Pulmonary artery endothelial cell (primary cell): Measurements from ENCODE around the gene TBCD. TPM values are rescaled to one million over a fixed set of nuclear protein-coding genes. Genes with fewer than 3 reads are reported as not detected.

Experiments
- DNase-seq: peaks from one replicate; pipeline ENCODE4 v3.0.0-alpha.2; 2011; ENCODE audit warnings: low read depth, low spot score
- total RNA-seq: library from RNA; depleted of rRNA; stranded (reverse); fragments of >200 nt; gene quantifications from 2 replicates; pipeline ENCODE4 v1.2.3, GENCODE V29; 2014

Gene TBCD
- total RNA-seq, 1 donor from 2014 or later: 77.0 TPM

GRCh38 chr17:82868715-82869131 lies 116.9 kb downstream of the TBCD start:
- no peak for DNase-seq

GRCh38 chr17:82869536-82869935 lies 117.7 kb downstream of the TBCD start:
- DNase-seq: no peak

DNA sequence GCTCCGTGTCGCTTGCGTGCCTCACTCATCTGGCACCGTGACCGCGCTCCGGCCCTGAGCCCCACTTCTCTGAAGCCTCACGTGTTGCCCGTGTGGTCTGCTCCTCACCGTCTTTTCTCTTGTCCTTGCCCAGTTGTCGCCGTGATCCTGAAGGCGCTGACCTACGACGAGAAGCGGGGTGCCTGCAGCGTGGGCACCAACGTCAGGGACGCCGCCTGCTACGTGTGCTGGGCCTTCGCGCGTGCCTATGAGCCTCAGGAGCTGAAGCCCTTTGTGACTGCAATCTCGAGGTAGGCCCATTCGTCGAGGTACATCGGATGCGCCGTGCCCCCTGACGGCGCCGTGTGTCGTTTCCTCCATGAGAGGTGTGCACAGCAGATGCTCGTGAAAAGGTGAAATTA lies 118.2 kb downstream of the TBCD start:
- DNase-seq: no peak

DNA sequence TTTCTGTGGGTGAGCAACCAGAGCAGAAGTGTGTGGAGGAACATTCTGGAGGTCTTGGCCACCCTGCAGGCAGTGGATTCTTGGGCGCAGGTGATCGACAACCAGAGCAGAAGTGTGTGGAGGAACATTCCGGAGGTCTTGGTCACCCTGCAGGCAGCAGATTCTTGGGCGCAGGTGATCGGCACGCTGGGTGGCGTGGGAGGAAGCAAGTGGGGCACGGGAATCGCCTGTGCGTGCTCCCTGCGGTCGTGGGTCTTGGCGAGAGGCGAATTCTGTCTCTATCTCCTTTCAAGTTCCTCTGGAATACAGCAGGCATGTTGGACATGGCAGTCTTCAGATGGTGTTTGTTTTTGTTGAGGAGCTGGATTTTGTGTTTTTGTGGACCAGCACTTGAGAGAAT lies 118.7 kb downstream of the TBCD start:
- no peak for DNase-seq

DNA sequence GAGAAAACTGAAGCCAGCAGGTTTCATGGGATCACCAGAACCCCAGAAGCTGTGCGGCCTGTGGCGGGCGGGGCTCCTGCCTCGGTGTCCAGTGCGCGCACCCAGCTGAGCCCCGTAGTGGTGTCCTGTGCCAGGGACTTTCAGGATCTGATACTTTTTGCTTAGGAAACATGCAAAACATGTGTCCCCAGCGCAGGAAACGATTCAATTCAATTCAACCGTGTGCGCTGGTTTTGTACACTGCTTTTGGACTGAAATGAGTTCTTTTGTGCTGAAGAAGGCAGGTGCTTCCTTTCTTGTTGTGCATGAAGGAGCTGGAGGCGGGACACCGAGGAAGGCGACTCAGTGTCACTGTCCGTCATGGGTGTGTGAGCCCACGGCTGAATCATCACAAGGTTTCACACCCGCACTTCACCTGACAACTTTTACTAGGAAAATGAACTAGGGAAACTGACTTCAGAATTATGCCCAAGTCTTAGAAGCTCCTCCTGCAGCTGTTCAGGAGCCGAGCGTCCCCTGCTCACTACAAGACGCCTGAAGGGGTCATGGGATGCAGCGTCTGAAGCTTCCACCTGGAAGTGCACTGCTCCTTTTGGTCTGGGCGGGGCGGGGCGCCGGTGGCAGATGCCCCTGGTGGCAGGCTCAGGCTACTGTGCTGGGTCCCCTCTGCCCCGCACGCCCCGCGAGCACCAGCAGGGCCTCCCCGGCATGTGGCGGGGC lies 119.4 kb downstream of the TBCD start:
- peak; percentile 40 for DNase-seq

- no peak for DNase-seq
Measured at GRCh38 chr17:82871776-82872561, 120.1 kb downstream of the TBCD start.

- DNase-seq: no peak
Measured at GRCh38 chr17:82872591-82873520, 121.0 kb downstream of the TBCD start.

DNA sequence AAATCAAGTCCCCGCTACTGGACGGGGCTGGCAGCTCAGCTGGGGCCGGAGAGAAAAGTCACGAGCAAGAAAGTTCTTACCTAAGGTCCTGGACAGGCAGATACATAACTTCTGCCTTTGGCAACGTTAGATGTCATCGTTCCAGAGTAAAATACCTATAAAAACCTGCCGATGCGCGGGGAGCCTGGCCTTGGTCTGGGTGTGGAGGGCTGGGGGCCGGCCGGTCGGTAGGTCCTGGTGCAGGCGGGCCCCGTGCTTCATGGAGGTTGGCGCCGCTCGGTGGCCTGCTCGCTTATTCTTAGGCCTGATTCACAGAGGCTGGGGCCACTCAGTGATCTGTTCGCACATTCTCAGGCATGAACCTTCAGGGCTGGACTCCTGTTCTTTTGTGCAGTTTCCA lies 121.7 kb downstream of the TBCD start:
- no peak for DNase-seq

GRCh38 chr17:82874011-82874835 lies 122.4 kb downstream of the TBCD start:
- DNase-seq: no peak

- DNase-seq: no peak
Measured at GRCh38 chr17:82875407-82875856, 123.6 kb downstream of the TBCD start.

- DNase-seq: no peak
Measured at GRCh38 chr17:82876149-82876548, 124.3 kb downstream of the TBCD start.

- DNase-seq: peak; percentile 26
Measured at GRCh38 chr17:82876602-82877379, 124.9 kb downstream of the TBCD start.

DNA sequence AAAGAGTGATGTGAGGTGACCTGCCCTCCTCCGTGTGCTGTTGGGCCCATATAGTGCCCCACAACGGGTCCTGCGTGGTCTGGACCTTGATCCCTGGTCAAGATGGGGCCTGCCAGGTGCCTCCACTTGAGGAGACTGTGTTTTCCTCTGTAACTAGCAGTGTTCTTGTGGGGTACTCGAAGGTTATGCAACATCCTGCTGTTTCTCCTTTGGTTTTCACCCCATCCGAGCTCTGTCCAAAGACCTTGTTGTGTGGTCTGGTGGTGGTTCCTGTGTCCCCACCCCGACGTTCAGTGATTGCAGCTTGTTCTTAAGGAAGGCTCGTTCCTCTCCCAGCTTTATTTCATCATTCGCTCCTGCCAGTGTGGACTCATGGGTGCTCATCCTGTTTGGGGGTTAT lies 126.7 kb downstream of the TBCD start:
- DNase-seq: no peak

DNA sequence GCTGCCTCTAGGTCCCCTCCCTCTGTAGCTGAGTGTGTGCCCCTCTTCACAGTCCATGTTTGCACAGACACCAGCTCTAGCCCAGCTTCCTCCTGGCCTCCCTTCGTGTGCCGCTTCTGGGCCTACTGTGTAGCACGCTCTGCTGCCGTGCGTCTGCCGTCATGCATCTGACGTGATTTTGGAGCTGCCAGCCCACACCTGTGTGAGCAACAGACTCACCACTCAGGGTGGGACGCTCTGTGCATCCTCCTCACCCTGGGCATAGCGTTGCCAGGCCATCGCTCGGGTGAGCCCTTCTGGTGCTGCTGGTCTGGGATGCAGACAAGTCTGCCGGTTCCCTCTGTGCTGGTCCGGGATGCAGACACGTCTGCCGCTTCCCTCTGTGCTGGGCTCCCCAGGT lies 127.4 kb downstream of the TBCD start:
- no peak for DNase-seq

GRCh38 chr17:82880620-82881323 lies 128.9 kb downstream of the TBCD start:
- no peak for DNase-seq

DNA sequence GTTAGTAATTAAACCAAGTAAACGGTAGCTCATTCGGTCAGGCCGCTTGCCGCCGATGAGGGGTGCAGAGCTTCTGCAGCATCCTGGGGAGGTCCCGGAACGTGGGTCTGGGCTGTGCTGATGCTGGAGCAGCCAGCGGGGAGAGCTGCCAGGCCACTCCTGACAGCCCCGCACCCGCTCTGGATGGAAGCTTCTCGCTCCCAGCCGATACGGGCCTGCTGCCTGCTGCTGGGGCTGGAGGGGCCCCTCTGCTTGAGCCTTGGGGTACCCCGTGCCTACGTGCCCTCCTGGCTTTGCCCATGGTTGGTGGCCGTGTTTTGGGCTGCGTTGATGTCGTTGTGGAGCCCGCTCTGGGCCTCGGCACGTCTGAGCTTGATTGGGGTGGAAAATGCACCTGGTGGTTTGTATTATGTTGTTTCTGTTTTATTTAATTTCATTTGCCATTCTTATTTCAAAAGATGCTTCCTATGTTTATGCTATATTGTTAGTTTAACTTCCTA lies 129.5 kb downstream of the TBCD start:
- DNase-seq: no peak

- no peak for DNase-seq
Measured at GRCh38 chr17:82881900-82882714, 130.2 kb downstream of the TBCD start.

GRCh38 chr17:82882715-82883418 lies 131.0 kb downstream of the TBCD start:
- no peak for DNase-seq
